Activated B cell treated with CpG ODN at 0.5 μM for 24 hours (primary cell): Measurements from ENCODE around the gene EVI5. TPM values are rescaled to one million over a fixed set of nuclear protein-coding genes. Genes with fewer than 3 reads are reported as not detected.

Experiments
- ATAC-seq: fragments of 200-7000 bp; cut with Tn5 transposase; one replicate; pipeline ENCODE4 v1.10.0; 2021; ENCODE audit warnings: low read depth, mild to moderate bottlenecking, moderate library complexity
- CTCF ChIA-PET: fragments of 350-600 bp; sonication (Branson Sonifier 250); formaldehyde crosslinking; loops from one replicate; lab custom pipeline; 2021; ENCODE audit warnings: antibody characterized with exemption; lab: Charles Lee
- POLR2A ChIA-PET: fragments of 350-600 bp; sonication (Branson Sonifier 250); formaldehyde crosslinking; loops from one replicate; lab custom pipeline; 2021; ENCODE audit warnings: antibody characterized with exemption; lab: Charles Lee
- DNase-seq: peaks from one replicate; pipeline ENCODE4 v3.0.0; 2022
- H3K27ac Mint-ChIP-seq: one replicate; pipeline ENCODE4 v1.8.0; 2020; ENCODE audit warnings: mixed read lengths
- H3K27me3 Mint-ChIP-seq: one replicate; pipeline ENCODE4 v1.8.0; 2021; ENCODE audit warnings: mixed read lengths
- H3K36me3 Mint-ChIP-seq: one replicate; pipeline ENCODE4 v1.8.0; 2021; ENCODE audit warnings: low read depth, mixed read lengths
- H3K4me1 Mint-ChIP-seq: one replicate; pipeline ENCODE4 v1.8.0; 2021; ENCODE audit warnings: mixed read lengths
- H3K4me3 Mint-ChIP-seq: one replicate; pipeline ENCODE4 v1.8.0; 2020; ENCODE audit warnings: mild to moderate bottlenecking, mixed read lengths
- H3K9me3 Mint-ChIP-seq: one replicate; pipeline ENCODE4 v1.8.0; 2020; ENCODE audit warnings: mixed read lengths
- CTCF ChIP-seq: fragments of 200-600 bp; IDR thresholded peaks from one replicate; pipeline ENCODE4 v1.8.0; 2022; ENCODE audit warnings: antibody characterized with exemption, mild to moderate bottlenecking
- intact Hi-C: fragments of 100-400 bp; cut with micrococcal nuclease; formaldehyde crosslinking; loops from one replicate; pipeline ENCODE4 v1.15.1; 2024
- total RNA-seq: library from RNA; stranded (reverse); gene quantifications from 2 replicates; pipeline ENCODE4 v1.2.3, GENCODE V29; 2022

EVI5 gene
- total RNA-seq, 1 donor from 2014 or later, result 27.4 TPM

GRCh38 chr1:92759361-92759760 lies 25.5 kb downstream of the EVI5 start:
- Mint-ChIP-seq H3K9me3 (no peaks in the 10 kb centered on the region), H3K36me3 (peaks cover 8% of the 10 kb centered on the region), H3K4me1 (peaks cover 2% of the 10 kb centered on the region), H3K4me3 (no peak overlapping the region), H3K27me3 (no peaks in the 10 kb centered on the region), H3K27ac (no peak overlapping the region)
- no peak for DNase-seq
- intact Hi-C loops, result no loop called here
- no peak for ATAC-seq
- CTCF ChIA-PET, result no interaction called here
- no peak for TF ChIP-seq CTCF
- POLR2A ChIA-PET, result no interaction called here

- H3K9me3 Mint-ChIP-seq, result no peaks in the 10 kb centered on the region
- H3K4me3 Mint-ChIP-seq, result no peak overlapping the region
- H3K27me3 Mint-ChIP-seq, result no peaks in the 10 kb centered on the region
- DNase-seq, result no peak
- ATAC-seq, result no peak
- TF ChIP-seq CTCF, result no peak
- intact Hi-C loops, result no loop called here
- ChIA-PET POLR2A (no interaction called here), CTCF (no interaction called here)
- H3K27ac Mint-ChIP-seq, result no peak overlapping the region
- peaks cover 8% of the 10 kb centered on the region for H3K36me3 Mint-ChIP-seq
- peaks cover 2% of the 10 kb centered on the region for H3K4me1 Mint-ChIP-seq
Observed at GRCh38 chr1:92756537-92756936, 28.4 kb downstream of the EVI5 start.

GRCh38 chr1:92755541-92756461 lies 29.1 kb downstream of the EVI5 start:
- ATAC-seq (no peak), DNase-seq (no peak)
- ChIA-PET CTCF (interaction anchor here (1.9 kb wide), 1 partner anchor 62 kb away, joined by 7 read pairs; no protein-coding TSS in a partner anchor), POLR2A (no interaction called here)
- no peak for TF ChIP-seq CTCF
- no peaks in the 10 kb centered on the region for H3K27me3 Mint-ChIP-seq
- peaks cover 8% of the 10 kb centered on the region for H3K36me3 Mint-ChIP-seq
- intact Hi-C loops, result no loop called here
- no peak overlapping the region for H3K4me3 Mint-ChIP-seq
- no peak overlapping the region for H3K27ac Mint-ChIP-seq
- H3K9me3 Mint-ChIP-seq, result no peaks in the 10 kb centered on the region
- peaks cover 2% of the 10 kb centered on the region for H3K4me1 Mint-ChIP-seq

GRCh38 chr1:92754719-92755050 lies 30.2 kb downstream of the EVI5 start:
- Mint-ChIP-seq H3K4me1 (peaks cover 2% of the 10 kb centered on the region), H3K4me3 (no peak overlapping the region), H3K27ac (no peak overlapping the region), H3K9me3 (no peaks in the 10 kb centered on the region), H3K36me3 (peaks cover 8% of the 10 kb centered on the region), H3K27me3 (no peaks in the 10 kb centered on the region)
- ATAC-seq (no peak), DNase-seq (no peak)
- intact Hi-C loops, result no loop called here
- ChIA-PET CTCF (interaction anchor here (1.9 kb wide), 1 partner anchor 64 kb away, joined by 7 read pairs; no protein-coding TSS in a partner anchor), POLR2A (no interaction called here)
- no peak for TF ChIP-seq CTCF

- intact Hi-C loops, result no loop called here
- CTCF ChIA-PET, result interaction anchor here (0.8 to 1.9 kb wide), 3 partner anchors 8 to 64 kb away, joined by 3 to 7 read pairs (median 5); no protein-coding TSS in a partner anchor
Observed at GRCh38 chr1:92754000-92754718, 30.7 kb downstream of the EVI5 start.

More at GRCh38 chr1:92754000-92754718, 30.7 kb downstream of the EVI5 start:
- Mint-ChIP-seq H3K27me3 (no peaks in the 10 kb centered on the region), H3K4me3 (no peak overlapping the region), H3K36me3 (peaks cover 8% of the 10 kb centered on the region), H3K4me1 (no peaks in the 10 kb centered on the region), H3K27ac (no peak overlapping the region), H3K9me3 (no peaks in the 10 kb centered on the region)
- ATAC-seq (no peak), DNase-seq (no peak)
- POLR2A ChIA-PET, result interaction anchor here (0.7 kb wide), 1 partner anchor 444 kb away, joined by 3 read pairs; no protein-coding TSS in a partner anchor
- no peak for TF ChIP-seq CTCF
